HG03342 (cell line): Measurements from ENCODE around the gene ME1.
"Not testable (repeated sequence)": the region's sequence is repeated elsewhere in the genome, so short reads cannot be mapped to it uniquely, and the experiment has no call there.

ENCODE experiments used
- ATAC-seq: cut with Tn5 transposase; IDR thresholded peaks from one replicate; pipeline ENCODE4 v1.9.1; 2021; ENCODE audit warnings: mild to moderate bottlenecking, moderate library complexity; ENCODE audit not compliant: unreplicated experiment

The ME1 gene

DNA sequence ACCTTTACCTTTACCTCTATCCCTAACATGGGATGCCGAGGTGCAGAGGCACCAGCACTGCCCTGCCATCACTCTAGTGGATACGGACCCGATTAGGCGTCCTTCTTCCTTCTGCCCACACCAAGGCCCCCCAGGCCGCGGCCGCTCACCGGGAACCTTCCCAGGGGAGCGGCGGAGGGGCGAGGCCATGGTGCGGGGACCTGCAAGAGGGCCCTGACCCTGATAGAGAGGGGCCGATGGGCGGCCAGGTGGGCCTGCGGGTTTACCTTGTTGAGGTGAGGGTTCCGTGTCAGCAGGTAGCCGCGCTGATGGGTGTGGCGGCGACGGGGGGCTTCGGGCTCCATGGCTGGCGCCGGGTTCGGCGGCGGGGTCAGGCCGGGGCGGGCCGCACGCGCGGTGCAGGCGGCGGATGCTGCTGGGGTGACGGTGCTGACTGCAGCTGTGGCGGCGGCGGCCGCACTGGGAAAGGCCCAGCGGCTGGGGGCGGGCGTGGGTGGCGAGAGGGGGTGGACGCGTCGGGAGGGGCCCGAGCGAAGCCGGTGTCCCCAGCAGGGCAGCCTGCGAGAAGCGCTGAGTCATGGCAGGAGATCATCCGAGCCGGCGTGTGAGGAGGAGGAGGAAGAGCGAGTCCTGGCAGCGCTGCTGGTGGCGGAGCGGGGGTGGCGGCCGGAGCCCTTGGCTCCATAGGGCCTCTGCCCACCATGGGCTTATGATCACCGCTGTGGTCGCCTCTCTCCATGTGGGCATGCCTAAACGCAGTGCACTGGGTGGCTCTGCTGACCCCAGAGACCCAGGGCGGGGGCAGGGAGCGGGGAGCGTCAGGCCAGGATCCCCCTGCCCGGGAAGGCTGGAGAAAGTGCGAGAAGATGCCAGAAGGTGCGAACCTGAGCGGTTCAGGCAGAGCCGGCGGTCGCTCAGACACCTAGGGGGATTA lies at the start of gene ME1:
ME1 (minus strand) TSS at position 441 of the 934 bp plus-strand sequence; CDS start at position 344, 97 bp downstream.
- peak; percentile 74 for ATAC-seq

DNA sequence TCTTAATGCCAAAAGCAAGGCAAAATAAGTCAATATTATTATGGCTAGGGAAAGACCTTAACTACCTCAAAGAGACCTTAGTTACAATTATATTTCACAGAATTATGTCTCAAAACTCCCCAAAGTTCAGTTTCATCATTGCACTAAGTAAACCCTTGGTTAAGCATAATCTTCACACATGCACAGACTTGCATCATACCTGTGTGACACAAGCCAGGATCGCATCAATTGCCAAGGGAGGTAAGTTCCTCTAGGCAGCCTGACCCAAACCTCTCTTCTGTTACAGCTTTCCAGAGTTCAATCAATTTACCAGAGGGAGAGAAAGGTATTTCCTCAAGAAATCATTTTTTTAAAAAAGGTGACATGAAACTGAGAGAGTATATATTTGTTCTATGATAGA lies 49.6 kb upstream of the ME1 start:
- no peak for ATAC-seq

DNA sequence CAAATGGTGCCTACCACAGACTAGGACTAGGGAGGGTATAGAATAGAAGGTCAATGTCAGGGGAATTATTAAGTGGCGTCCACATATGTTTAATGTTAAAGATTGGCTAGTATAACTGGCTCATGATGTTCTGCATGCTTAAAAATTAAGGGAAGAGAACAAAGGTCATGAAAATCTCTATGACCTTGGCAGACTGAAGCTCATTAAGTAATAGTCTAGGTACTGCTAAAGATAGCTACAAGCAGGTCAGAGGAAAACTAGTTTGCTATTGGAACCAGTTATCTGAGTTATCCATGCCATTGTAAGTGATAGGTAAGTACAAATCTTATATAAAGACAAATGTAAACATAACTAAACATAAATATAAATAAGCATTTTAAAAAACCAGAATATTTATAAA lies 48.5 kb upstream of the ME1 start:
- no peak for ATAC-seq

DNA sequence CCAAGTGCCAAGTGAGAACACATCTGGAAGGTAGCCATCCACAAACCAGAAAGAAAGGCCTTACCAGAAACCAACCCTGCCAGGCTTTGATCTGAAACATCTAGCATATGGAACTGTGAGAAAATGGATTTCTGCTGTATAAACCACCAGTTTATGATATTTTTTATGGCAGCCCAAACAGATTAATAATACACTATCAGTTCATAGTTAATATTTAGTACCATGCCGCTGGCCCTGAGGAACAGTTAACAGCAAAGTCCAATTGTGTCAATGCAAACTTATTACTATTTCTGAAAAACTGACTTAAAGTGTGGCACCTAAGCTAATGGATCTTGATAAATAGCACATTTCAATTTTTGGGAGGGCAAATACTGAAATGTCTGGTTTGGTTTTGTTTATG lies 46.1 kb upstream of the ME1 start:
- no peak for ATAC-seq

DNA sequence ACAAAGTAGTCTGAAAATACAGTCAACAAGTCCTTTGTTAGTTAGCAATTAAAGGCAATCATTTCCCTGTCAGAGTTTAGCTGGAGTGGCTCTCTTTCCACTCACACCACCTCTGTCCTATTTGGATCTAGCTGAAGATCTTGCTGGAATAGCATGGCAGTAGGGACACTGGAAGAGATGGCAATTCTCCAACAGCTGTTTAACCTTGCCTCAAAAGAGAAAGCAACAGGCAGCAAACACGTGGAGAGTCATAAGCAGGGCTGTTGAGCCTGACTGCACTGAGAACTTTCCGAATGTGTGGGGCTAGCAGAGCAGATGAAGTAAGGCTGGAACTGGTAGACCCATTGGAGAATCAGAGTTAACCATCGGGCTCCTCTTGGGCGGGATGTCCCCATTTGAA lies 43.5 kb upstream of the ME1 start:
- no peak for ATAC-seq

DNA sequence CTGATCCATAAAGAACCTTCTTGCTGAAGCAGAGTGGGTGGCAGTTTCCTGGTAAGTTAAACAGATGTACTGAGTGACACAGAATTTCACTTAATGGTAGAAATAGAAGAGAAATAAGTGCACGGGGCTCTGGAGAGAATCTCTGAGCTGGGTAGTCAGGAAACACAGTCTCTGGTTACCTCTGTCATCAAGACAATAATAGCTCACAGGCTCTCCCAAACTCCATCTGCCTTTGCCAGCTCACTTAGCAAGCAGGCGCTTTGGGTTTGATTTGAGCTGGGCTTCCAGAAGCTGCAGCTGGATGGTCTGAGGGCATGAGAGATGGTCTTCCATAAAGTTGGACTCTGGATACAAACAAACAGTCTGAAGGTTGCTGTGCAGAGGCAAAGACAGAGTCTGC lies 41.9 kb upstream of the ME1 start:
- ATAC-seq: no peak

DNA sequence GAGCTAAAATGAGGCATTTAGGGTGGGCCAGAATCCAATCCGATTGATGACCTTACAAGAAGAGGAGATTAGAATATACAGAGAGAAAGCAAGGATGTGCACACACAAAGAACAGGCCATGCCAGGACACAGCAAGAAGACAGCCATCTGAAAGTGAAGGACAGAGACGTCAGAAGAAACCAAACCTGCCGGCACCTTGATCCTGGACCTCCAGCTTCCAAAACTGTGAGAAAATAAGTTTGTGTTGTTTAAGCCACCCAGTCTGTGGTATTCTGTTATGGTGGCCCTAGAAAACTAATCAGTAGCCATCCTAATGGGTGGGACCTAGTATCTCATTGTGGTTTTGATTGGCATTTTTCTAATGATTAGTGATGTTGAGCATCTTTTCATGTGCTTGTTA lies 39.7 kb upstream of the ME1 start:
- no peak for ATAC-seq

DNA sequence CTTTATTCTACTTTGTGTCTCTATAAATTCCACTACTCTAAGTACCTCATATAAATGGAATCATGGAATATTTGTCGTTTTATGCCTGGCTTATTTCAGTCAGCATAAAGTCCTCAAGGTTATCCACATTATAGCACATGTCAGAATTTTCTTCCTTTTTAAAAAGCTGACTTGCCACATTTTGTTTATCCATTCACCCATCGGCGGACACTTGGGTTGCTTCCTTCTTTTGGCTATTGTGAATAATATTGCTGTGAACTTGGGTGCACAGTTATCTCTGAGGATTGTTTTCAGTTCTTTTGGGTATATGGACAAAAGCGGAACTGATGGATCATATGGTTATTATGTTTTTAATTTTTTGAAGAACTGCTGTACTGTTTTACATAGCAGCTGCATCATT lies 39.1 kb upstream of the ME1 start:
- ATAC-seq: no peak

DNA sequence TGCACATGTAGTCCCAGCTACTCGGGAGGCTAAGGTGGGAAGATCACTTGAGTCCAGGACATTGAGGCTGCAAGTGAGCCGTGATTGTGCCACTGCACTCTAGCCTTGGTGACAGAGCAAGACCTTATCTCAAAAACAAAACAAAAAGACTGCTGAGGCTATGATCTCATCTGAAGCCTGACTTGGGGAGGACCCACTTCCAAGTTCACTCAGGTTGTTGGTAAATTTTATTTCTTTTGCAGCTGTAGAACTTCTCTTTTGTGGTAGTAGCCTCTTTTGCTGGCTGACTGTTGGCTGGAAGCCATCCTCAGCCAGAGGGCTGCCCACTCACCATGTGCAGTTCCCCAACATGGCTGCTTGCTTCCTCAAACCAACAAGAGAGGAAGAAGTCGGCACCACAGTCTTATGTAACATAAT lies 36.8 kb upstream of the ME1 start:
- ATAC-seq: no peak

DNA sequence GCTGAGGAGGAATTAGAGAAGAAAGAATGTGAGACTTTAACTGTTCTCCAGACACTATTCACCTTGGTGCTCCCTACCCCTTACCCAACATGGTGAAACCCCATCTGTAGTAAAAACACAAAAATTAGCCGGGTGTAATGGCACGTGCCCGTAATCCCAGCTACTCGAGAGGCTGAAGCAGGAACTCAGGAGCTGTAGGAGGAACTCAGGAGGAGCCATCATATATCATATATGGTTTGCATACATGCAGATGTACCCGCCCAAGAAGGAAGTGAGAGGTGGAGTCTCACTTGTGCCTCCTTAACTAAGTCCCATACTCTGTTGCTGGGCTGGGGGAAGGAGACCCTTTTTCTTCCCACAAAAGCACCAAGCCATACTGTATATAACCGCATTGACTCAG lies 35.5 kb upstream of the ME1 start:
- ATAC-seq: no peak

DNA sequence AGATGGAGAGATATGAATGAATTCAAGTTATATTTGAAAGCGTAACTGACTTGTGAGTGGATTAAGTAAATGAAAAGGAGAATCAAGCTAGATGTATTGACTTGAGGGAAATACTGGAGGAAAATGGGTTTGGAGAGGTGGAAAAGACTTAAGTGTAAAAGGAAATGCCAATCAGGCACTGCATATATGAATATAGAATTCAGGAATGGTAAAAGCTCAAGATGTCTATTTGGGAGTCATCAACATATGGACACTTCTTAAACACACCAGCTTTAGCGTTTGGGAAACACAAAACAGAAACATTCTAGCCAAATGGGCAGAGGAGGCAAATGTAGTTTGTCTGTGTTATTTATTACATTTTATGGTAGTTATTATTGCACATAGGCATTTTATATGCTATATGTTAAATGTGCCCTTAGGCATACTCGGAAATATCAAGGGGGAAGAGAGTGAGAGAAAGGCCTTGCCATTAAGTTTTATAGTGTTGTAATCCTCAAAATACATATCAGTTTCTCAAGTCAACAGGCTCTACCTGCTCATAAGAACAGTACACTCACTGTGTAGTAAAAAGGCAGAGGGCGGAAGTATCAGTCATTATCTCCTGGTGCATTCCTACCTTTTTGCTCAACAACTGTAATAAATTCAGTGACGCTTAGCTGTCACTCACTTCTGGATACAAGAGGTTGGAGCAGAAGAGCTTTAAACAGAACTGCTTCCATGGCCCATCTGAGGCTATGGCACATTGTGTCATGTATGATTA lies 33.7 kb upstream of the ME1 start:
- ATAC-seq: no peak

DNA sequence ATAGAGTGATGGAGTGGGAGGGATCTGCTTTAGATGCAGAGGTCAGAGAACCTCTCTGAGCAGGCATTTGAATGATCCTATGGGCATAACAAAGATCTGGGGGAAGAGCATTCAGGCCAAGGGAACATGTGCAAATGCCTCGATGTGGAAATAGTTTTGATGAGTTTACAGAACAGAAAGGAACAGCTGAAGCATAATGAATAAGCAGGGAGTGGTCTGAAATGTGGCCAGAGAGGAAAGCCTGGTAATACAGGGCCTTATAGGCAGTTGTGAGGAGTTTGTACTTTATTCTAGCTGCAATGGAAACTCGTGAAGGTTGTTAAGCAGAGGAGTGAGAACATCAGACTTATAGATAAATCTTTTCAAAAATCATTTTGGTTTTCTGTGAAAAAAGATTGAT lies 33.0 kb upstream of the ME1 start:
- no peak for ATAC-seq

DNA sequence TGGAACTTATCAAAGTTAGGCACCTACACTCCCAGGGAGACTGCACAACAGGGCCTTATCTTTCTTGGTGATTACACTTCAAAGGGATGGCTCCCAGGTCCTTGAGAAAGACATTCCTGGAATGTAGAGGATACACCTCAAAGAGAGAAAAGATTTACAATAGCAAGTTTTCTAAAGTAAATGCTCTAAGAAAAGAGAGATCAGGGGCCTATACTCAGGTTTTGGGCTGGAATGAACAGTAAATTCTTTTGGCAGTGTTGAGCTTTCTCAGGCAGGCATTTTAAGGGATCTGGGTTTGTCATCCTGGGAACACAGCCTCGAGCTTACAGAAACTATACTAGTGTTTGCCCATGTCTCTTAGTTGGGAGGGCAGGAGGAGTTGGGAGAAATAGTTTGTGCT lies 31.7 kb upstream of the ME1 start:
- no peak for ATAC-seq

DNA sequence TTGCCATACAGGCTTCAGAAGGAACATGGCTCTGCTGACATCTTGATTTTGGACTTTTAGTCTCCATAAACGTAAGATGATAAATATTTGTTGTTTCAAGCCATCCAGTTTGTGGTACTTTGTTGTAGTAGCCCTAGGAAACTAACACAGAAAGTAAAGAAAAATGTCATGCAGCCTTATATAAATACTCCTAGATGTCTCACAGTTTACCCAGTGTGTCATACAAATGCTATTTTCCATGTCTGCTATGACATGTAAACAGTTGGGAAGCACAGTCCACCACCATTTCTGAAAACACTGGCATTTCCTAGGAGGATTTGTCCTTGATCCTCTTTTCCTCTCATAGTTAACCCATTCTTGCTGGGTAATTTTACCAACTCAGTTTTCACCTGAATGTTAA lies 30.6 kb upstream of the ME1 start:
- ATAC-seq: no peak

DNA sequence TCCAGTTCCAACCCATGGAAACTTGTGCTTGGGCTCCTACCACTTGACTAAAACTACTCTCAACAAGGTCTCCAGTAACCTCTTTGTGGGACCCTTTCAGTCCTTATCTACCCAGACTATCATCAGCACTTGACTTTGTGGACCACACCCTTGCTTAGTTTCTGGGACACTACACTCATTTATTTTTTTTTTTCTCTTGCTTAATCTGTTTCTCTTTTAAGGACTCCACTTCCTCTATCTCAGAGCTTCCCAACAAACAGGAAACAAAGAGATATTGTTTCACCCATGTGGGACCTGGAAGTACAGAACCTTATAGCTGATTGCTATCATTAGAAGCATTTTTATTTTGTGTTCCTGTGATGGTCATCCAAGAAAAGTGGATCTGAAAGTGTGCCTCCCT lies 28.8 kb upstream of the ME1 start:
- ATAC-seq: no peak

DNA sequence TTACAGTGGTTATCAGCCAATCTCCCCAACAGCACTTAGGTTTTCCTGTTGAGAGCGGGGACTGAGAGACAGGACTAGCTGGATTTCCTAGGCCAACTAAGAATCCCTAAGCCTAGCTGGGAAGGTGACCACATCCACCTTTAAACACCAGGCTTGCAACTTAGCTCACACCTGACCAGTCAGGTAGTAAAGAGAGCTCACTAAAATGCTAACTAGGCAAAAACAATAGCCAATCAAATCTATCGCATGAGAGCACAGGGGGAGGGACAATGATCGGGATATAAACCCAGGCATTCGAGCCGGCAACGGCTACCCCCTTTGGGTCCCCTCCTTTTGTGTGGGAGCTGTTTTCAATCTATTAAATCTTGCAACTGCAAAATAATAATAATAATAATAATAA lies 19.2 kb upstream of the ME1 start:
- not testable (repeated sequence) for ATAC-seq

DNA sequence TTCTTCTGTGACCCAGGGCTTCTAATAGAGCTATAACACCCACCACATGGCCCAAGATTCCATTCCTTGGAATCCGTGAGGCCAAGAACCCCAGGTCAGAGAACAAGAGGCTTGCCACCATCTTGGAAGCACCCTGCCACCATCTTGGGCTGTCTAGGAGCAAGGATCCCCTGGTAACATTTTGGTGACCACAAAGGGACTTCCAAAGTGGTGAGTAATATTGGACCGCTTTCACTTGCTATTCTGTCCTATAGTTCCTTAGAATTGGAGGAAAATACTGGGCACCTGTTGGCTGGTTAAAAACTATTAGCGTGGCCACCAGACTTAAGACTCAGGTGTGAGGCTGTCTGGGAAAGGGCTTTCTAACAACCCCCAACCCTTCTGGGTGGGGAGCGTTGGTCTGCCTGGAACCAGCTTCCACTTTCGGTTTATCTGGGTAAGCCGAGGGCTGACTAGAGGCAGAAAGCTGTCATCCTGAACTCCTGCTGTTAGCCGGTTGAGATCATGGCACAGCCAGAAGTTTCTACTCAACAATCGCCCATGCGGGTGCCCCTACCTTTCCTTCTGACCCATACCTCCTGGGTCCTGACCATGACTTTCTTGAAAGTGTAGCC lies 13.3 kb upstream of the ME1 start:
- not testable (repeated sequence) for ATAC-seq

DNA sequence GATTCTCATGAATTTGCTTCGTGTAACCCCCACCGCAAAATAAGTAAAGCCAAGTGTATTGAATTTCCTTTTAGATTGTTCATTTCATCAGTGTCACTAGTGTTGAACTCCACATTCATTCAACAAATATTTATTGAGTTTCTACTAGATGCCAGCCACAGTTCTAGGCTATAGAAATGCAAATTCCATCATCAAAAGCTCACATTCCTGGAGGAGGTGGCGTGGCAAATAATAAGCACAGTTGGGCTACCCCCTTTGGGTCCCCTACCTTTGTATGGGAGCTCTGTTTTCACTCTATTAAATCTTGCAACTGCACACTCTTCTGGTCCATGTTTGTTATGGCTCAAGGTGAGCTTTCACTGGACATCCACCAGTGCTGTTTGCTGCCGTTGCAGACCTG lies 12.7 kb upstream of the ME1 start:
- ATAC-seq: no peak

DNA sequence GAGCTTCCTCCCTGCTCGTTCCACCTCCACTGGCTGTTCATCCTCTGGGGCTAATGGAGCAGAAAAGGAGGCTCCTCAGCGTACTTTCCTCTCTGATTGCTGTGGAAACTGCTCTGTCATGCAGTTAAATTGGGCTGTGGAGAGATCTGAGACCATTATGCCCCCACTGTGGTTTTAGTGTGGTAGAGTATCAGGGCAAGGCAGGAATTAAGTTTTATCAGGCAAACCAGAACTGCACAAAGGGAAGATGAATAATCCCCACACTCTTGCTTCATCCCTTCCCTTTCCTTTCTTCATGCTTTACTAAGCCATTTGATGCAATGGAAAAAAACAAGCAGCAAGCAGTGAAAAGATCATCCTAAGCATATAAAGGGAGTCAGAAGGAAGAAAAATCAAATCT lies 11.9 kb upstream of the ME1 start:
- no peak for ATAC-seq

DNA sequence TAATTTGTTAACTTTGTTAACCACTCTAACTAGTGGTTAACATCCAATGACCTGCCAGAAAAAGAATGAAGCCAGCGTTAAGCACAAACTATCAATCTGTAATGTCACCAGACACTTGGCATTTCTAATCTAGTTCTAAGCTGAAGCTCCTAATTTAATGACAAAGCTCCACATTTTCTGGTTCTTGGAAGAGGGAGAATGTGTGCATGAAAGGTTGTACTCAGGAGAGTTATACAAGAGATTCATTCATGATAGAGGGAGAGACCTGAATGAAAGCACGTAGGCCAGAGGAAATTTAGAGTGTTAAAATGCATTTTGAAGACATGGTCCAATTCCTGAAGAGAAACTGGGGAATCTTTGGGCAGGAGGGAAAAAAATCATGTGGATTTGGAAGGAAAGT lies 8.3 kb upstream of the ME1 start:
- ATAC-seq: no peak

DNA sequence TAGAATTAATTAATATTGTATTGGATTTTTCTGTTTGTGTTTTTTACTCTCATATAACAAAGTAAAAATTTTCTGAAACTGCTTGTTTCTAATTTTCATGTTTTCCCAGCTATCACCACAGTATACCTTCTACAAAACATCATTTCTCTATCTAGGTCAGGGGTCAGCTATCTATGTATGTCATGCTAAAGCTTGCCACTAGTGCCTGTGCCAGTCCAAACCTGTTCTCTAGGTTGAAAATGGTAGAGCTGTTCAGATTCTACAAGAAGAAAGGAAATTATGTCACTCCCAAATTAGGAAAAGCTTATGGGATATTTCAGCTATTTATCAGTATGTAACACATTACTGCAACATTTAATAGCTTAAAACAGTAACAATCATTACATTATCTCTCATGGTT lies 5.8 kb upstream of the ME1 start:
- ATAC-seq: no peak

DNA sequence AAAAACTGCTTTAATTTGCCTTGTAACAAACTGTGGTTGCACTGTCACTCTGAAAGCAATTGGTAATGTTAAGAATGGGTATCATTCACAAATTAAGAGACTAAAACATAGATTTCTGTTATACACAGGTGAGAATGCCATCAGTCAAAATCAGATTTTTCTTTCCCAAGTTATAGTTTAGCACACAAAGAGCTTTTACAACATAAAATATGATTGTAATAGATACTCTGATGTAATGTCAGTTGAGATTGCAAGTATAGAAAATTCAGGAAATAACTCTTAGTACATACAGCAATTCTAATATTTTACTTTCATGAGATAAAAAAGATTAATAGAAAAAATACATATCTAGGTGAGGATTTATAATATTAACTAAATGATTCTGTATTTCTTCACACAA lies 2.3 kb upstream of the ME1 start:
- no peak for ATAC-seq
